NCI-H748 (cell line): ENCODE data around the gene ZNF408.
"Not testable (repeated sequence)": the region's sequence is repeated elsewhere in the genome, so short reads cannot be mapped to it uniquely, and the experiment has no call there.

Experiments
- DNase-seq: peaks from one replicate; lab custom pipeline; 2025; ENCODE audit not compliant: unreplicated experiment; lab: John Stamatoyannopoulos, UW

The ZNF408 gene

GRCh38 chr11:46700241-46701077 lies at the start of gene ZNF408, which contains the start of gene ARHGAP1:
TSS of gene ZNF408 (plus strand) at chr11:46701031. CDS start at chr11:46701048, 17 bp downstream.
TSS of gene ARHGAP1 (minus strand) at chr11:46700619. CDS start at chr11:46696107, 4,512 bp downstream.
- peak; percentile 99 for DNase-seq

DNA sequence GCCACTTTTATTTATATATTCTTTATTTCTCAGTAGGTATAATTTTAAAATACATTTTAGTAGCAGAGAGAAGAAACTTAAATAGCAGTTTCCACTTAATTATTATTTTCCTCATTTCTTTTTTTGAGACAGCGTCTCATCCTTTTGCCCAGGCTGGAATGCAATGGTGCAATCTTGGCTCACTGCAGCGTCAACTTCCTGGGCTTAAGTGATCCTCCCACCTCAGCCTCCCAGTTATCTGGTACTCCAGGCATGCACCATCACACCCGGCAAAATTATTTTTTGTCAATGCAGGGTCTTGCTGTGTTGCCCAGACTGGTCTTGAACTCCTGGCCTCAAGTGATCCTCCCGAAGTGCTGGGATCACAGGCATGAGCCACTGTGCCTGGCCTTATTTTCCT lies 45.2 kb upstream of the ZNF408 start:
- no peak for DNase-seq

- no peak for DNase-seq
Observed at GRCh38 chr11:46657186-46657585, 43.6 kb upstream of the ZNF408 start.

DNA sequence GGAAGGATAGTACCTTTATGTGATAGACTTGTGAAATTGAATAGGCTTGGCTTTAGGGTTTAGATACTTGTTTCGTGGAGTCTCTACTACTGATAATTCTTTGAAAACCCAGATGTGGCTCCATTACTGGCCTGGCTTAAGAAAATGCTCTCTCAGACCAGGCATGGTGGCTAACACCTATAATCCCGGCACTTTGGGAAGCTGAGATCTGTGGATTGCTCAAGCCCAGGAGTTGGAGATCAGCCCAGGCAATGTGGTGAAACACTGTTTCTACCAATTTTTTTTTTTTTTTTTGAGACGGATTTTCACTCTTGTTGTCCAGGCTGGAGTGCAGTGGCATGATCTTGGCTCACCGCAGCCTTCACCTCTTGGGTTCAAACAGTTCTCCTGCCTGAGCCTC lies 42.6 kb upstream of the ZNF408 start:
- no peak for DNase-seq

GRCh38 chr11:46659908-46660307 lies 40.9 kb upstream of the ZNF408 start:
- no peak for DNase-seq

DNA sequence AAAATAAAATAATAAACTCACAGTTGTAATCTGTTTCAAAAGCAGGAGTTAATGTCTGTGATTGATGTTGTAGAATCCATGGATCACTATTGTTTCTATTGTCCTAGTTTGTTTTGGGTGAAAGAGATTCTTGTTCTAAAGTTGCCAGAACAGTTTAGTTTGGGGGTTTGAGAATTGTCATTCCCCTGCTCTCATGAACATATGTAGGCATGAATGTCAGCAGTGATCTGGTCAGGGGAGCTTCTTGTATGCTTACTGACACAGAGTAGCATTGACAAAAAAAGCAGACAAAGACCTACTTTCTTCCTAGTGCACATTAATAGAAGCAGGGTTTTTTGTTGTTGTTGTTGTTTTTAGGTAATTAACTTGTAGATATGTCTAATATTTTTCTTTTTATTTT lies 39.0 kb upstream of the ZNF408 start:
- no peak for DNase-seq

DNA sequence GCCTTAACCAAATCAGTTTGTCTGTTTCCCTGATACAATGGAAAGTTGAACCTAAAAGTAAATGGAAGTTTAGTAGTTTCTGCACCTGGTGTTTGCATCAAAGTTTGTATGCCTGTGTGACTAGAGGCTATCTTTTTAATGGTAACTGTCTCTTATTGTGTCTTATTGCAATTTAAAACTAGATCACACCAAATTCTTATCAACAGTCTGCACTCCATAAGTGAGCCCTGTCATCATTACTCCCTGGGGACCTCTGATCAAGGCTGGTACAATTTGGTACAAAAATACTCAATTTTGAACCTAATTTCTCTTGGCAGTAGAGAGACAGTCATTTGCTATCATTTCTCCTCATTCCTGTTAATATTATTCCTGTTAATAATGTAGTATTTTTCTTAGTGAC lies 38.5 kb upstream of the ZNF408 start:
- no peak for DNase-seq

GRCh38 chr11:46663277-46663940 lies 37.4 kb upstream of the ZNF408 start:
- DNase-seq, result no peak

DNA sequence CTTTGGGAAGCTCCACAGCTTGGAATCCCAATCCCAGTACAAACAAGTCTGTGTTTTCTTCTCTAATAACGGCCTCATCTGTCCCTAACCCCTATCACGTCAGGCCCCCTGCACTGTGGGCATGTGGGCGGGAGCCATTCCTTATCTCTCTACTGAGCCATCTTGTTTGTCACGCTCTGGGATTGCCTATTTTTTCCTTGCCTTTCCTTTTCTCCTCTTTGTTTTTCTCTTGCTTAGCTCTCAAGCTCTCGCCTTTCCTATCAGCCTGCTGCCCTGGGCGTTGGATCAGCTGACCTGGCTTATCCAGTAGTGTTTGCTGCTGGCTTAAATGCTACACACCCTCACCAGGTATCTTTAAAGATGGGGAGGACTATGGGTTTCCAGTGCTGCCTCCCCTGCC lies 36.2 kb upstream of the ZNF408 start:
- no peak for DNase-seq

GRCh38 chr11:46665356-46665755 lies 35.5 kb upstream of the ZNF408 start:
- DNase-seq, result no peak

GRCh38 chr11:46666516-46666915 lies 34.3 kb upstream of the ZNF408 start:
- DNase-seq, result no peak

DNA sequence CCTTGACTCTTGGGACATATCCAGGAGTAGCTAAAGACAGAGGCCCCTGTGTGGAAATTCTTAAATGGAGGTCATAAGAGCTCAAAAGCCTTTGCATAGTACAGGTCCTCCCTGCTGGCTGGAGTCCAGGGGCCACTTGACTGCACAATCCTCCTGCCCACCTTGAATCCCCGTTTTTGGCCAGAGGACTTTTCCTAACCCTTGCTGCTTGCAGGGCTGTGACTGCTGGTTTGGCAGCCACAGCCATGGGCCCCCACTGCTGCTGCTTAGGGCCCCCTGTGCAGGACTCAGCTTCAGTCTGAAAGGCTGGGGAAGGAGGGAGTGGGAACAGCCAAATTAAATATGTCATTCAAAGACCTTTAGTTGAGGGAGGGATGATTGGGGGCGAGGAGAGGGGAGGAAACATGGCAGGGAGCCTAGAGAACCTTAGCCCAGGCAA lies 33.8 kb upstream of the ZNF408 start:
- DNase-seq, result no peak

GRCh38 chr11:46668480-46669085 lies 32.2 kb upstream of the ZNF408 start:
- no peak for DNase-seq

DNA sequence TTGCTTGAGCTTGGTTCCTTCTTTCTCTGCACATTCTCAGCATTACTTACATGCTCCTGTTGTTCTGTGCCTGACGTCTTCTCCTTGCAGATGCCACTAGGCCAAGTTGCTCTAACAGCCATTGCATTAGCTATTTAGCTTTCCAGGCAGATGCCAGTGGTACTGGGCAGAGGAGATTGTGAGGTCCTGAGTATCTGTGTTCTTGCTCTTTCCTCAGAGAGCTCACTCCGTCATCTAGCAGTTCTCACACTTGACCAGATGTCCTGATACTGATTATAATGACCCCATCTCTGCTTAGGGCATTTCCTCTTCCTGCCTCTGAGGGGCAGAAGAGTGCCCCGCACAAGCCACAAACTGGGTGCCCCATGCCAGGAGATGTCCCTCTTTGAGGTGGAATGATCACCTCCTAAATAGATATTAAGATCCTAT lies 31.1 kb upstream of the ZNF408 start:
- no peak for DNase-seq

GRCh38 chr11:46670521-46670920 lies 30.3 kb upstream of the ZNF408 start:
- DNase-seq, result not testable (repeated sequence)

DNA sequence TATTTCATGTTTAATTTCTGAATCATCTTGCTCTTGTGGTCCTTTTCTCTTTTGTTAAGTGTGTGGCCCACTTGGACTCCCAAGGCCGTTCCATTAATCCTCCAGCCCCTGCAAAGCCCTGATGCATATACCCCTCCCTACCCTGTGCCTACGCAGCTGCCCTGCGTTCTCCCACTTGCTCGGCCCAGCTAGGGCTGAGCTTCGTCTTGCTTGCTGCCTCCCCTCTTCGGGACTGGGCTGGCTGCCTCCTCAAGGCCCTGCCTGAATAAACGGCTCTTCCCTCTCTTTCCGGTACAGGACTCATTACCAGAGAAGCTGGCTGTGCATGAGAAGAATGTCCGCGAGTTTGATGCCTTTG lies 28.9 kb upstream of the ZNF408 start:
- no peak for DNase-seq

GRCh38 chr11:46672381-46672839 lies 28.4 kb upstream of the ZNF408 start:
- DNase-seq, result no peak

GRCh38 chr11:46673713-46674462 lies 26.9 kb upstream of the ZNF408 start:
- no peak for DNase-seq

DNA sequence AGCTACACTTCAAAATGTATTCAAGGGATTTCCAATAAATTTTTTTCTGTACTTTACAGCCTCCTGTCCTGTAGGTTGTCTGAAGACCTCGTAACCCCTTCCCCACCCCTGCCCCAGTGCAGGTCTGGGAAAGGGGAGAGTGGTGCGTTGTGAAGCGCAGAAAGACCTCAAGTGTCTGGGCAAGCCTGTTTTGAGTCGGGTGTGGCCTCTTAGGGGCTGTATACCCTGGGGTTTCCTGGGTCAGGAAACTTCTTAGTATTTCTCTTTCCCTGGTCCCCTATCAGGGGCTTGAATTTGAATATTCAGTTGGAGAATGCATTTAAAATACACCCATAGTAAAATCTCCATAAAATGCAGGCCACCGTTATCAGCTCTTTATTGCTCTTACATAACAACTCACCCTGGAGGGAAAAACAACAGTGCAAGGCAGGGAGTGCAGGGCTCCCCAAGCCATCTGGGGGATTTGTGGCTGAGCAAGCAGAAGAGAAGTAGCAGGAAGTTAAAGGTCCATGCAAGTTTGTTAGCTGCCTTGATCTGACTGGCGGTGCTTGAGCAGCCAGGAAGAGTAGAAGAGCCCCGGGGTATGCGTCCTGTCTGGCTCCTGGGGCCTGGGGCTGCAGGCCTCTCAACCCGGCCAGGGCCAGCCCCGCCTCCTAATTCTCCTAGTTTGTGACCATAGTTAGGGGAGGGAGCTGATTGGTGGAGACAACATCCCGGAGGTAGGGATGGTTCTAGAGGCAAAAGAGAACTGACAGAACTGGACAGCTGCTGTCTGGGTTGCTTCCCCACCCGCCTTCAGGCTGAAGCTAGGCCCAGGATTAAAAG lies 26.2 kb upstream of the ZNF408 start:
- no peak for DNase-seq

- DNase-seq, result no peak
Observed at GRCh38 chr11:46675288-46675851, 25.5 kb upstream of the ZNF408 start.
